OCI-M1 (cell line): Measurements from ENCODE around the gene AP2A1.

Experiments
- DNase-seq: peaks from one replicate; lab custom pipeline; 2025; lab: John Stamatoyannopoulos, UW

Gene AP2A1

DNA sequence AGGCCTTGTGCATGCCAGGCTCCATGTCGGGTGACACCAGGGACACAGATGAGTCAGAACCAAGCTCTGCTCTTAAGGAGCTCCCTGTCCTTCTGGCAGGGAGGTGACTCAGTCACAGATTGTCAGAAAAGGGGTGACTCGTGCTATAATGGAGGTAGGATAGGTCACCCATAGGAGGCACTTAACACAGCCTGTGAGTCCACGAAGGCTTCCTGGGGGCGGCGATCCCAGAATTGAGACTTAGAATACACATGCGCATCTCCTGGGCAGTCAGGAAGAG lies 26.7 kb downstream of the AP2A1 start:
- no peak for DNase-seq

DNA sequence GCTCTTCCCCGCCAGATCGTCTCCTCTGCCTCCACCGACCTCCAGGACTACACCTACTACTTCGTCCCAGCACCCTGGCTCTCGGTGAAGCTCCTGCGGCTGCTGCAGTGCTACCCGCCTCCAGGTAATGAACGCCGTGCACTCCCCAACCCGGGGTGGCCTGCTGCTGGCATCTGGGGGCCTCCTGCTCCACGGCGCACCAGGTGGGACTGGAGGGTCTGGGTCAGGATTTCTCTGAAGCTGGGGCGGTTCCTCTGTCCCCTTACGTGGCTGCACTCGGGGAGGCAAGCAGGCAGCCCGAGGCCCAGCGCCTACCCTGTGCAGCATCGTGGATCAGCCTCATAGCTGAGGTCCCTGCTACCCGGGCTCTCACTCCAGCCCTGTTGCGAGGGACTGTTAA lies 28.8 kb downstream of the AP2A1 start:
- DNase-seq: no peak

DNA sequence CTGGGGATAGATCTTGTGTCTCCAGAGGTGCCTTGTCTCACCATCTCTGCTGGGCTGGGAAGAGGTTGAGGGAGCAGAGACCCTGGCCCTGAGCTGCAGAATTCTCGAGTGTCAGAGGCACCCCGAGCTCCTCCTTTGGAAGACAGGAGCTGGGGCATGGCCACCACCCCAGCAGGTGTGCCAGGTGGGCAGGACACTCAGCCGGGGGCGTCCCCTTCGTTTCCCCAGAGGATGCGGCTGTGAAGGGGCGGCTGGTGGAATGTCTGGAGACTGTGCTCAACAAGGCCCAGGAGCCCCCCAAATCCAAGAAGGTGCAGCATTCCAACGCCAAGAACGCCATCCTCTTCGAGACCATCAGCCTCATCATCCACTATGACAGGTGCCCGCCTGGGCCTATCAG lies 31.8 kb downstream of the AP2A1 start:
- no peak for DNase-seq

DNA sequence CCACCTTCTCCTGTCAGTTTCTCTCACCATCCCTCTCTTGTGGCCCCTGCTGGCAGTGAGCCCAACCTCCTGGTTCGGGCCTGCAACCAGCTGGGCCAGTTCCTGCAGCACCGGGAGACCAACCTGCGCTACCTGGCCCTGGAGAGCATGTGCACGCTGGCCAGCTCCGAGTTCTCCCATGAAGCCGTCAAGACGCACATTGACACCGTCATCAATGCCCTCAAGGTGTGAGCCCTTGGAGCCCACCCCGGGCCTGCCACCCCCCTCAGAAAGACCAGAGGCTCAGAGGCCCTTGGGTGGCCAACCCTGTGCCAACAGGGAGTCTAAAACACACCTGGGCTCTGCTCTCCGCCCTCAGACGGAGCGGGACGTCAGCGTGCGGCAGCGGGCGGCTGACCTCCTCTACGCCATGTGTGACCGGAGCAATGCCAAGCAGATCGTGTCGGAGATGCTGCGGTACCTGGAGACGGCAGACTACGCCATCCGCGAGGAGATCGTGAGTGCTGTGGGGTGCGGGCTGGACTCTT lies 32.5 kb downstream of the AP2A1 start:
- DNase-seq: no peak

DNA sequence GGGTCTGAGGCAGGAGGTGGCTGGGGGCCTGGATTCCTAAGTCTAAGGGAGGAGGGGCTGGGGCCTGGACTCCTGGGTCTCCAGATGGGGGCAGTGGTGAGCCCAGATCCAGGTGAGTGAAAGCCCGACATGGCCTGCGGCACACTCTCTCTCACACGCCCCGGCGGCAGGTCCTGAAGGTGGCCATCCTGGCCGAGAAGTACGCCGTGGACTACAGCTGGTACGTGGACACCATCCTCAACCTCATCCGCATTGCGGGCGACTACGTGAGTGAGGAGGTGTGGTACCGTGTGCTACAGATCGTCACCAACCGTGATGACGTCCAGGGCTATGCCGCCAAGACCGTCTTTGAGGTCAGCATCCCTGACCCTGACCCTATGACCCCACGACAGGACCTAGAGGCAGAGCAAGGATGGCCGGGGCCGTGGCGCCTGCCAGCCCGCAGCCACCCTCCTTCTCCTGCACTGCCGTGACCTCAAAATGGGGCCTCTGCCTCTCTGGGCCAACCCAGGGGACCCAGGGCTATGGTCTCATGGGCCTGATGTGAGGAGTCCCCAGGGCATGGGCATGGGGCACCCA lies 33.1 kb downstream of the AP2A1 start:
- peak; percentile 4 for DNase-seq

DNA sequence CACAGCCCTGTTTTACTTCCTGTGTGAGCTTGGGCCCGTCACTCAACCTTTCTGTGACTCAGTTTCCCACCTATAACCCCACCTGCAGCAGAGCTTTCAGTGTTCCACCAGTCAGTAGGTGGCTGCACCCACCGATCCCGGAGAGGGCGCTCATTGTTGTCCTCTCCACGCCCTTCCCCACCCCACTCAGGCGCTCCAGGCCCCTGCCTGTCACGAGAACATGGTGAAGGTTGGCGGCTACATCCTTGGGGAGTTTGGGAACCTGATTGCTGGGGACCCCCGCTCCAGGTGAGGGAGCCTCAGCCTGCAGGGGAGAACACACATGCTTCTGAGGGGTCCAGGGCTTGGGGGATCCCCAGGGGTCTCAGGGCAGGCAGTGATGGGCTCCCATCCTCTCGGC lies 34.0 kb downstream of the AP2A1 start:
- DNase-seq: no peak

DNA sequence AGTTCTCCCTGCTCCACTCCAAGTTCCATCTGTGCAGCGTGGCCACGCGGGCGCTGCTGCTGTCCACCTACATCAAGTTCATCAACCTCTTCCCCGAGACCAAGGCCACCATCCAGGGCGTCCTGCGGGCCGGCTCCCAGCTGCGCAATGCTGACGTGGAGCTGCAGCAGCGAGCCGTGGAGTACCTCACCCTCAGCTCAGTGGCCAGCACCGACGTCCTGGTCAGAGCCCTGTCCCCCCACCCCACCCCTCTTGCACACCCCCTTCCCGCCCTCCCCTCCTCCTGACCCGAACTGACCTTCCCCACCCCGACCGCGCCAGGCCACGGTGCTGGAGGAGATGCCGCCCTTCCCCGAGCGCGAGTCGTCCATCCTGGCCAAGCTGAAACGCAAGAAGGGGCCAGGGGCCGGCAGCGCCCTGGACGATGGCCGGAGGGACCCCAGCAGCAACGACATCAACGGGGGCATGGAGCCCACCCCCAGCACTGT lies 34.6 kb downstream of the AP2A1 start:
- no peak for DNase-seq

DNA sequence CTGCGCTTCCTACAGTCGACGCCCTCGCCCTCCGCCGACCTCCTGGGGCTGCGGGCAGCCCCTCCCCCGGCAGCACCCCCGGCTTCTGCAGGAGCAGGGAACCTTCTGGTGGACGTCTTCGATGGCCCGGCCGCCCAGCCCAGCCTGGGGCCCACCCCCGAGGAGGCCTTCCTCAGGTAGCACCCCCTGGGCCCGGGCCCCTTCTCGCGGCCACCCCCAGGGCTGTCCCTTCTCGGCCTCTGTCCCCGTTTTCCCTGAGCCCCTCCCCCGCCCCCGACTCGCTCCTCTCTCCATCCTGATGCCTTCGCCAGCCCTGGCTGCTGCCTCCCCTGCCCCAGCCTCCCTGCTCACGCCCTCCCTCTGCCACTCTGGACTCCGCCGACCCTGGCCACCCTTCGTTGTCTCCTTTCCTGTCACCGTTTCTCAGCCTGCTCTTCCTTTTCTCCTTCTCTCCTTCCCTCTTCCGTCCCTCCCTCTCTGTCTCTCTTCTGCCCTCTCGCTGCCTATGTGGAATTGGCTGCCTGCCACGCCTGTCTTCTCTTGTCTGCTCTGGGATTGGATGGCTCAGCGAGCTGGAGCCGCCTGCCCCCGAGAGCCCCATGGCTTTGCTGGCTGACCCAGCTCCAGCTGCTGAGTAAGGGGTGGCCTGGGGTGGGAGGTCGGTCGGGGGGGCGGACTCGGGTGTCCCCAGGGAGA lies 35.3 kb downstream of the AP2A1 start:
- DNase-seq: no peak

DNA sequence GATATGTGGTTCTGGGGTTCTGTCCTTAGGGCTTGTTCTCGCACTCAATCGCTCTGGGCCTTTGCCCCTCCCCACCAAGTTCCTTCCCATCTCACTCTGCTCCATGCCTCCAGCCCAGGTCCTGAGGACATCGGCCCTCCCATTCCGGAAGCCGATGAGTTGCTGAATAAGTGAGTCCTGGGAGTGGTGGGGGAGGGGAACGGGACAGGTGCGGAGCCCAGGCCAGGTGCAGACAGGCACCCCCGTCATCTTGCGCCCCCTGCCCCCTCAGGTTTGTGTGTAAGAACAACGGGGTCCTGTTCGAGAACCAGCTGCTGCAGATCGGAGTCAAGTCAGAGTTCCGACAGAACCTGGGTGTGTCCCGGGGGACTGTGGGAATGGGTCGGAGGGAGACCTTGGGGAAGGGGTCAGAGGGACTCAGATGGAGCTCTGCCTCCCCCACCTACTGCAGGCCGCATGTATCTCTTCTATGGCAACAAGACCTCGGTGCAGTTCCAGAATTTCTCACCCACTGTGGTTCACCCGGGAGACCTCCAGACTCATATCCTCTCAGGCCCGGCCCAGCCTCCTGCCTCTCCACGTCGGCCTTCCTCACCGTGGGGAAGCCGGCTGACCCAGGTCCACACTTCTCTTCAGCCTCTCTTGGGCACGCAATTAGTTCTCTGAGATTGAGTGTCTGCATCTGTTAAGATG lies 36.2 kb downstream of the AP2A1 start:
- DNase-seq: no peak

DNA sequence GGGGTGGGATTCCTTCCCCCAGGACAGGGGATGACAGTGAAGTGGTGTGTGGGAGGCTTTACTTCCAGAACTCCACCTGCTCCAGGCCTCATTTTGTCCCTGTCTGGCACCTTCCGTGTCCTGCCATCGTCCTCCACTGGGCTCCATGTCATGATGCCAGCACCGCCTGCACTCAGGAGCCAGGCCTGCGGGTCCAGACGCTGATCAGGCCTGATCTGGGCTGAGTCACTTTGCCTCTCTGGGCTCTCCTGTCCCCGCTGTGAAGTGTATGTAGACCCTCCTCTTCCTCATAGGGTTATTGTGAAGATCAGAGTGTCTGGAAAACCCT lies 36.7 kb downstream of the AP2A1 start:
- DNase-seq: no peak

DNA sequence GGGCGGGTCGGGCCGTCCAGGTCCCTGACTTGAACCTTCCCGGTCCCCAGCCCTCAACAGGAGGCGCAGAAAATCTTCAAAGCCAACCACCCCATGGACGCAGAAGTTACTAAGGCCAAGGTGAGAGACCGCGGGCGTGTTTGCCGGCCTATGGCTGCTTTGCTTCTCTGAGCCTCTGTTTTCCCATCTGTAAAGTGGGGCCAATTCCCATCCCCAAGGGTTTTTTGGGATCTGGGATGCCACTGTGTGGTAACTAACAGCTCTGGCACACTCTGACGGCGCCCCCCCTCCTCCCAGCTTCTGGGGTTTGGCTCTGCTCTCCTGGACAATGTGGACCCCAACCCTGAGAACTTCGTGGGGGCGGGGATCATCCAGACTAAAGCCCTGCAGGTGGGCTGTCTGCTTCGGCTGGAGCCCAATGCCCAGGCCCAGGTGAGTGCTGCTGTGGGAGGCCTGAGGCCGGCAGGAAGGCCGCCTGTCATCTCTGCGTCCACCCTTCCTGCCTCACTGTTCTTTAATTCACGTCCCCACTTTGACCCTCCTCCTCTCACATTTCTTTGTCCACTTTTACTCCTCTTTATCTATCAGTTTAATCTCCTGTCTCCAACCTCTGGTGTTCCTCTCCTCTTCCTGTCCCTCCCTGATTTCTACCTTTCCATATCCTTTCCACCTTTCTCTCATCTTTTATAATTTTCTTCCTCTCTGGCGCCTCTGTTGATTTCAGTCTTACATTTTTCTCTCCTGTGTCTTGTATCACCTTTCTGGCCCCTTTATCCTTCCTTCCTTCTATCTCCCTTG lies 39.2 kb downstream of the AP2A1 start:
- DNase-seq: no peak

DNA sequence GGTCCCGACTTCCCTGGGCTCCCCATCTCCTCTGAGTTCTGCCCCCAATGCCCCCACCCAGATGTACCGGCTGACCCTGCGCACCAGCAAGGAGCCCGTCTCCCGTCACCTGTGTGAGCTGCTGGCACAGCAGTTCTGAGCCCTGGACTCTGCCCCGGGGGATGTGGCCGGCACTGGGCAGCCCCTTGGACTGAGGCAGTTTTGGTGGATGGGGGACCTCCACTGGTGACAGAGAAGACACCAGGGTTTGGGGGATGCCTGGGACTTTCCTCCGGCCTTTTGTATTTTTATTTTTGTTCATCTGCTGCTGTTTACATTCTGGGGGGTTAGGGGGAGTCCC lies 39.8 kb downstream of the AP2A1 start:
- DNase-seq: no peak

DNA sequence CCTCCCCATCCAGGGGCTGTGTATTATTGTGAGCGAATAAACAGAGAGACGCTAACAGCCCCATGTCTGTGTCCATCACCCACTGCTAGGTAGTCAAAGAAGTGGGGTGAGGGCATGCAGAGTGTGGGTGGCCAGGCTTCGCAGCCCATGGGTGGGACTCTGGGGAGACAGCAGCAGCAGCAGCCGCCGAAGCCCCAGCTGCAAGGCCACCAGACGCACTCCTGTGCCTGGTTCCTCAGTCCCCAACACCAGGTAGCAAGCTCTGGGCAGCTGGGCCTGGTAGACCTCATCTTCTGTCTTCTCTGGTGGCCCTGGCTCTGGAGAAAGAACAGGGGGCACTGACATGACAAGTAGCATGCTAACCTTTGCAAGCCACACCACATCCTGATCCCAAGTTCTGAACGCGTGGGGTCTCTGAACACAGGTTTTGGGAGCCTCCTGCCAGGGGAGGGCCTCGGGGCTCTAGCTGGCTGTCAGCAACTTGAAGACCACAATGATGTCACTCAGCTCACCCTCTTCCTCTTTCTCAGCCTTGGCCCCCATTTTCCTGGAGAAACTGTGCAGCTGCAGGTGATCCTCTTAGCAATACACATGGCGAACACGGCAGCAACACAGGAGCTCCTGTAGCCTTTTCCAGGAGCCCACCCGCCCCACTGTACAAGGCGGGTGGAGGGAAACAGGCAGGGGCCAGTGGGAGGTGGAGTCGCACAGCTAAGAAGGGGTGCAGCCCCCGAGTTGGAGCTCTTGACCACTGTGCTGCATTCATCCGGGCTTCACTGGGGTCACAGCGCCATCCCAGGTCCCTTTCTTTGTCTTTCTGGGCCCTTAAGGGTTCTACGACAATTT lies 40.5 kb downstream of the AP2A1 start:
- DNase-seq: peak; percentile 30

DNA sequence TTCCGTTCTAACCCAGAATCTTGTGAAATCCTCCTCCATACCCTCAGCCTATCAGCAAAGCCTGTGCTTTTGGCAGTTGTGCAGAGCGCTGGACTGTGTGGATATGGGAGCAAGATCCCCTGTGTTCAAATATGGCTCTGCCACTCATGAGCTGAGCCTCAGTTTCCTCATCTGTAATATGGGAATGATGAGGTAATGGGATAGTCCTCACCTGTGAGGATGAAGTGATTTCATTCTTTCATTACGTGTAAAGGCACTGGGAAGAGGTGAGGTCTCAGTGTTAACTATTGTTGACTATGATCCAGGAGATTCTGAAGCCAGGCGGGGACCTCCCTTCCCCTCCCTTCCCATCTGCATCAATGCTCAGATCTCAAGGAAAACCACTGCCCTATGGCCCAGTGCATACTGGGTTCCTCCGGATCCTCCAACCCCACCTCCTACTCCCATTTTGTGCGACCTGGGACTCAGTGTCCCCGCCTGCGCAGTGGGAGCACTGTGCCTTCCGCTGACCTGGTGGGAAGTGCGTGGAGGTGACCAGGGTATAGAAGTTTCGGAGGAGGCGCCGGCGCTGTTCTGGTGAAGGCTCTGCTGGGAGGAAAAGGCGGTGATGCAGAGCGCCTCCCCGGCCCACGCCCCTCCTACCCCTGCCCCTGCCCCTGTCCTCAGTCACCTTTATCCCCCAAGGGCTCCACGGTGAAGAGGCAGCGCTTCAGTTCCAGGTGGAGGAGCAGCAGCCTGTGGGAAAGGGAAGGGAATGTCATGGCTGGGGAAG lies 41.3 kb downstream of the AP2A1 start:
- DNase-seq: no peak

DNA sequence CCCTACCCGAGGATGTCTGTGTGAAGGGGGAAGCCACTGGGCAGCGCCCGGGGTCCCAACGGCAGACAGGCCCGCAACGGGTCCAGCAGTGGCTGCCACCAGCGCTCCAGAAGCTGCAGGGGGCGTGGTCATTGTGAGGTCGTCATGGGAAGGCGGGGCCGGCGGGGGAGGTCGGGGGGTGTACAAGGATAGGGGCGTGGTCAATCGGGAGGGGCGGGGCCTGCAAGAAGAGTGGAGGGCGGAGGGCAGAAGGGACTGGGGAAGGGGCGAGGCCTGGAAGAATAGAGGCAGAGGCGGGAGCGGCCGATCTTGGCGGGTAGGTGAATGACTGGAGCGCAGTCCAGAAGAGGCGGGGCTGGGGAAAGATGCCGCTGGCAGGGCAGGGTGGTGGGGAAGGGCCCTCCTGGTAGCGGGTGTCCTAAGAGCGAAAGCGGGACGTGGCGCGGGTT lies 41.9 kb downstream of the AP2A1 start:
- peak; percentile 15 for DNase-seq

DNA sequence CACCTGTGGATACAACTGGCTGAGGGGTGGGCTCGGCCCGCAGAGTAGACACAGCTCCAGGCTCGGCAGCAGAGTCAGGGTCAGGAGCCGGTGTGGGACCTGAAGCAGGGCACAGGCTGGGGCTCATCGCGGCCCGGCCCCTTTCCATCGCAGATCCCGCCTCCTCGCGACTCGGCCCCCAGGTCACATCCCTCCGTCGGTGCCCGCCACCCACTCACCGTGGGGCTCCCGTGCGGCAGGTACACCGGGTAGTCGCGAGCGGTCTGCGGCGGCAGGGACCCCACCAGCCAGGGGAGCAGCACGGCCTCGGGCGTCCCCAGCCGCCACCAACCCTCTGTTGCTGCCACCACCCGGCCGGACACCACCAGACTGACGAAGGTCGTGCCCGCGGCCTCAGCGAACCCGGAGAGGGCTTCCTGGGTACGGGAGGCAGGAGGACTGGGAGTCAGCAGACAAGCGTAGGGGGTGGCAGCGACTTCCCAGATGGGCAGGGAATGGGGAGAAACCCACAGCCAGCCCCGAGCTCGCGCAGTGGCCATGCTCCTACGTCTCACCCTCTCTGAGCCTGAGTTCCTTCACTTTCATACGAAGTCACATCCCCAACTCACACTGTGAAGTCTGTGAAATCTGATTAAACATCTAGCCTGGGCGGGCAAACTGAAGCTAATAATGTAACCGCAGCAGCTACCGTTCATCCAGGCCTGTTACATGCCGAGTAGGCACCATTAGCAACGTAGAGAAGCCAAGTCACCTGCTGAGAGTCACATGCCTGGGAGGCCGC lies 42.5 kb downstream of the AP2A1 start:
- no peak for DNase-seq

DNA sequence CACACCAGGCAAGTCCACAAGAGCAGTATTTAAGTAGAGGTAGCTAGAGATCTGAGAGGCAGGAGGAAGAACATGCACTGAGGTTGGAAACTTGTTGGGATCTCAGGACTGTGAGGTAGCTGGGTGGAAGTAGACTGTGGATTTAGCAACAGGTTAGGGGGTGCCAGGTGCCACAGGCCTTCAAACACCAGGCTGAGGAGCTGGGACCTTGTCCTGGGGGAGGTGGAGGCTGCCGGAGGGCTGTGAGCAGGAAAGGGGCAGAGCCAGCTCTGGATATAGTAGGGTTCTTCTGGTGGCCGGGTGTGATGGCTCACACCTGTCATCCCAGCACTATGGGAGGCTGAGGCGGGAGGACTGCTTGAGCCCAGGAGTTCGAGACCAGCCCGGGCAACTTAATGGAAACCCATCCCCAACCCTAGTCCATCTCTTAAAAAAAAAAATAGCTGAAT lies 43.2 kb downstream of the AP2A1 start:
- DNase-seq: no peak

DNA sequence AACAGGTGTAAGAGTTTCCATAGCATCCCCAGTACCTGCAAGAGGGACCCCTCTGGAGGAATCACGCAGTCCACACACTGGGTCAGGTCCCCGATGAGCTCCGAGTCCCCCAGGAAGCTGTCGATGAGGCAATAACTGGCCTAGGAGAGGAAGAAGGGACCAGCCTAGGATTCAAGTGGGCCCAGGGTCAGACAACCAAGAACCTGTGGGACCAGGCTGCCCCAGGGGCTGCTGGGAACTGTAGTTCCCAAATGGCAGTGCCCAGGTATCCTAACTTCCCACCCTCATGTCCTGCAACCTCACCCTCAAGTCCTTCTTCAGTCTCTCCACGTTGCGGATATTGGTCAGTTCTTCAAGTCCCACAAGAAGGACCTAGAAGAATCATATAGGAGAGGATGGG lies 44.5 kb downstream of the AP2A1 start:
- DNase-seq: no peak

DNA sequence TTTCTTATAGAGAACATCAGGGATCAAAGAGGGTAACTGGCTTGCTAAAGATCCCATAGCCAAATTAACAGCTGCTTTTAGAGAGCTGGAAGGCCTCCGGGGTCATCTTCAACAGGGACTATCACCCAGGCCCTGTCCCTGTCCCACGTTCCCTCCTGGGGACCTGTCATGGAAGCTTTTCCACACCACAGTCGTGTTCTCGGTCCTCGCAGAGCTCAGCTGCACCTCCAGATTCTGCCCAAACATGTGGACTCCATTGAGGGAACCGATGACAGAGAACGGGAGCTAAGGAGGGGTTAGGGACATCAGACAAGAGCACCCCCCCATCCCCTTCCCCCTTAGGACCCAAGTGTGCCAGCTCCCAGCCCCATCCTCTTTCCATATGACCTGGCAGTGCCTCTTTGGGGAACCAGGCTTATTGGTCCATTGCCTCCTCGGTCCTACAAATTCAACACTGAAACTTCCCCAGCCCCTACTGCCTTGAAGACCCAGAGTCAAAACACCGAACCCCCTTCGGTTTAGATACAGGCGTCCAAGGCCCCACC lies 45.7 kb downstream of the AP2A1 start:
- DNase-seq: no peak
